ENCODE measurements around the gene MSI2. TPM values are rescaled to one million over a fixed set of nuclear protein-coding genes. Genes with fewer than 3 reads are reported as not detected.
A peak's percentile ranks its signal among the peaks of the same experiment; 100 is the strongest.

Gene MSI2
- total RNA-seq, 2 donors from 2014 or later: 88.3 to 114 TPM

- no peak overlapping the region for H3K4me3 ChIP-seq (ENCODE audit: low read length)
- H3K36me3 Mint-ChIP-seq (ENCODE audit: low read depth): peaks cover 37% of the 10 kb centered on the region
- 99 to 100% methylated on average over 2 to 3 of the region's 3 CpGs for WGBS, 2 experiments (ENCODE audit: insufficient coverage in 1 of 2, insufficient read length in 1 of 2)
- no peaks in the 10 kb centered on the region for H3K9me3 ChIP-seq (ENCODE audit: control insufficient read depth, low read length)
- peaks cover under 1% of the 10 kb centered on the region for H3K4me1 ChIP-seq (ENCODE audit: control insufficient read depth, insufficient read depth, low read length)
- H3K36me3 ChIP-seq (ENCODE audit: control insufficient read depth, insufficient read depth, low read length): peaks cover 21% of the 10 kb centered on the region
- H3K4me1 Mint-ChIP-seq: peaks cover 31% of the 10 kb centered on the region
- no peak overlapping the region for H3K27ac Mint-ChIP-seq
- no peak for DNase-seq
- no peak overlapping the region for H3K27ac ChIP-seq (ENCODE audit: low read depth, low read length)
- H3K9ac ChIP-seq (ENCODE audit: extremely low read depth, low read length, poor library complexity, severe bottlenecking): no peak overlapping the region
- no peaks in the 10 kb centered on the region for H3K27me3 Mint-ChIP-seq (ENCODE audit: insufficient read depth)
- H3K9me3 Mint-ChIP-seq: no peaks in the 10 kb centered on the region
- TF ChIP-seq, protein P1, sequence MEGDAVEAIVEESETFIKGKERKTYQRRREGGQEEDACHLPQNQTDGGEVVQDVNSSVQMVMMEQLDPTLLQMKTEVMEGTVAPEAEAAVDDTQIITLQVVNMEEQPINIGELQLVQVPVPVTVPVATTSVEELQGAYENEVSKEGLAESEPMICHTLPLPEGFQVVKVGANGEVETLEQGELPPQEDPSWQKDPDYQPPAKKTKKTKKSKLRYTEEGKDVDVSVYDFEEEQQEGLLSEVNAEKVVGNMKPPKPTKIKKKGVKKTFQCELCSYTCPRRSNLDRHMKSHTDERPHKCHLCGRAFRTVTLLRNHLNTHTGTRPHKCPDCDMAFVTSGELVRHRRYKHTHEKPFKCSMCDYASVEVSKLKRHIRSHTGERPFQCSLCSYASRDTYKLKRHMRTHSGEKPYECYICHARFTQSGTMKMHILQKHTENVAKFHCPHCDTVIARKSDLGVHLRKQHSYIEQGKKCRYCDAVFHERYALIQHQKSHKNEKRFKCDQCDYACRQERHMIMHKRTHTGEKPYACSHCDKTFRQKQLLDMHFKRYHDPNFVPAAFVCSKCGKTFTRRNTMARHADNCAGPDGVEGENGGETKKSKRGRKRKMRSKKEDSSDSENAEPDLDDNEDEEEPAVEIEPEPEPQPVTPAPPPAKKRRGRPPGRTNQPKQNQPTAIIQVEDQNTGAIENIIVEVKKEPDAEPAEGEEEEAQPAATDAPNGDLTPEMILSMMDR (conservative IDR thresholded peaks at IDR 0.05): no peak
- H3K27me3 ChIP-seq (ENCODE audit: control insufficient read depth, insufficient read depth, low read length, poor library complexity, severe bottlenecking): no peaks in the 10 kb centered on the region
- H3K4me3 Mint-ChIP-seq: no peak overlapping the region
Observed at GRCh38 chr17:57279432-57279831, 23.1 kb downstream of the MSI2 start.

DNA sequence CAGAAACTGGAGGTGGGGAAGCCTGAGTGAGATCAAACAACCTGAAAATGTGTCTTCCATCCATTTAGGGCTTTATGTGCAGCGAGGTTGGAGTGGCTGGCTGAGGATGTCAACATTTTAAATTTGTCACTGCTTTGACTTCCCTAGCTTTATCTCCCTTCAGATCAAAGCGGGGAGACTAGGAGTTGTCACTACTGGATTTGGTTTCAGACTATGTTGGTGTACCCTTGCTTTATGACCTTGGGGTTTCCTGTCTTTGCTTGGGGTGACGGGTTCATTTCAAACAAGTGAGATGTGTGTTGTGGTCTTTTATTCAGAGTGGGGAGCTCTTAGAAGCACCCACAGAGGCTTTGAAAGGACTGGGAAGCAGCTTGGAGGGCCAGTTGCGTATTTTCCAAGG, 25.6 kb downstream of the MSI2 start:
- no peaks in the 10 kb centered on the region for H3K9me3 ChIP-seq (ENCODE audit: control insufficient read depth, low read length)
- no peak for DNase-seq
- Mint-ChIP-seq H3K27me3 (ENCODE audit: insufficient read depth) (no peaks in the 10 kb centered on the region), H3K36me3 (ENCODE audit: low read depth) (peaks cover 24% of the 10 kb centered on the region), H3K9me3 (no peaks in the 10 kb centered on the region), H3K4me1 (peaks cover 54% of the 10 kb centered on the region), H3K27ac (no peak overlapping the region), H3K4me3 (no peak overlapping the region)
- WGBS, 2 experiments (ENCODE audit: insufficient coverage in 1 of 2, insufficient read length in 1 of 2): 76 to 89% methylated on average over 2 to 4 of the region's 4 CpGs
- H3K4me3 ChIP-seq (ENCODE audit: low read length): no peak overlapping the region
- TF ChIP-seq, protein P1 (conservative IDR thresholded peaks at IDR 0.05): no peak
- H3K36me3 ChIP-seq (ENCODE audit: control insufficient read depth, insufficient read depth, low read length): peaks cover 10% of the 10 kb centered on the region
- no peak overlapping the region for H3K9ac ChIP-seq (ENCODE audit: extremely low read depth, low read length, poor library complexity, severe bottlenecking)
- H3K27ac ChIP-seq (ENCODE audit: low read depth, low read length): peak overlapping the region; percentile 7
- H3K4me1 ChIP-seq (ENCODE audit: control insufficient read depth, insufficient read depth, low read length): peaks cover 5% of the 10 kb centered on the region
- no peaks in the 10 kb centered on the region for H3K27me3 ChIP-seq (ENCODE audit: control insufficient read depth, insufficient read depth, low read length, poor library complexity, severe bottlenecking)

GRCh38 chr17:57282296-57282695, 26.0 kb downstream of the MSI2 start:
- TF ChIP-seq, protein P1 (conservative IDR thresholded peaks at IDR 0.05): no peak
- H3K9ac ChIP-seq (ENCODE audit: extremely low read depth, low read length, poor library complexity, severe bottlenecking): no peak overlapping the region
- Mint-ChIP-seq H3K4me3 (no peak overlapping the region), H3K4me1 (peaks cover 56% of the 10 kb centered on the region), H3K9me3 (no peaks in the 10 kb centered on the region), H3K27ac (peak overlapping the region; percentile 4), H3K36me3 (ENCODE audit: low read depth) (peaks cover 26% of the 10 kb centered on the region), H3K27me3 (ENCODE audit: insufficient read depth) (no peaks in the 10 kb centered on the region)
- peaks cover 5% of the 10 kb centered on the region for H3K4me1 ChIP-seq (ENCODE audit: control insufficient read depth, insufficient read depth, low read length)
- DNase-seq: no peak
- no peaks in the 10 kb centered on the region for H3K9me3 ChIP-seq (ENCODE audit: control insufficient read depth, low read length)
- H3K27ac ChIP-seq (ENCODE audit: low read depth, low read length): peak overlapping the region; percentile 7
- WGBS, 2 experiments (ENCODE audit: insufficient coverage in 1 of 2, insufficient read length in 1 of 2): no CpG with 5 or more reads among the region's 1 CpG
- H3K4me3 ChIP-seq (ENCODE audit: low read length): no peak overlapping the region
- peaks cover 10% of the 10 kb centered on the region for H3K36me3 ChIP-seq (ENCODE audit: control insufficient read depth, insufficient read depth, low read length)
- H3K27me3 ChIP-seq (ENCODE audit: control insufficient read depth, insufficient read depth, low read length, poor library complexity, severe bottlenecking): no peaks in the 10 kb centered on the region

Measured in endodermal cell (in vitro differentiated cells).